ENCODE results near the gene NAT16. TPM values are rescaled to one million over a fixed set of nuclear protein-coding genes. Genes with fewer than 3 reads are reported as not detected.

NAT16 gene
- total and polyA plus RNA-seq, 2 of the 13 experiments (the other 11 are each of a cell fraction or from before 2014, with no cell fraction given), result 0.04 TPM; not detected in 1

GRCh38 chr7:101137651-101138212 is 42.4 kb downstream of the NAT16 start (continued):
- TF ChIP-seq, protein P1, sequence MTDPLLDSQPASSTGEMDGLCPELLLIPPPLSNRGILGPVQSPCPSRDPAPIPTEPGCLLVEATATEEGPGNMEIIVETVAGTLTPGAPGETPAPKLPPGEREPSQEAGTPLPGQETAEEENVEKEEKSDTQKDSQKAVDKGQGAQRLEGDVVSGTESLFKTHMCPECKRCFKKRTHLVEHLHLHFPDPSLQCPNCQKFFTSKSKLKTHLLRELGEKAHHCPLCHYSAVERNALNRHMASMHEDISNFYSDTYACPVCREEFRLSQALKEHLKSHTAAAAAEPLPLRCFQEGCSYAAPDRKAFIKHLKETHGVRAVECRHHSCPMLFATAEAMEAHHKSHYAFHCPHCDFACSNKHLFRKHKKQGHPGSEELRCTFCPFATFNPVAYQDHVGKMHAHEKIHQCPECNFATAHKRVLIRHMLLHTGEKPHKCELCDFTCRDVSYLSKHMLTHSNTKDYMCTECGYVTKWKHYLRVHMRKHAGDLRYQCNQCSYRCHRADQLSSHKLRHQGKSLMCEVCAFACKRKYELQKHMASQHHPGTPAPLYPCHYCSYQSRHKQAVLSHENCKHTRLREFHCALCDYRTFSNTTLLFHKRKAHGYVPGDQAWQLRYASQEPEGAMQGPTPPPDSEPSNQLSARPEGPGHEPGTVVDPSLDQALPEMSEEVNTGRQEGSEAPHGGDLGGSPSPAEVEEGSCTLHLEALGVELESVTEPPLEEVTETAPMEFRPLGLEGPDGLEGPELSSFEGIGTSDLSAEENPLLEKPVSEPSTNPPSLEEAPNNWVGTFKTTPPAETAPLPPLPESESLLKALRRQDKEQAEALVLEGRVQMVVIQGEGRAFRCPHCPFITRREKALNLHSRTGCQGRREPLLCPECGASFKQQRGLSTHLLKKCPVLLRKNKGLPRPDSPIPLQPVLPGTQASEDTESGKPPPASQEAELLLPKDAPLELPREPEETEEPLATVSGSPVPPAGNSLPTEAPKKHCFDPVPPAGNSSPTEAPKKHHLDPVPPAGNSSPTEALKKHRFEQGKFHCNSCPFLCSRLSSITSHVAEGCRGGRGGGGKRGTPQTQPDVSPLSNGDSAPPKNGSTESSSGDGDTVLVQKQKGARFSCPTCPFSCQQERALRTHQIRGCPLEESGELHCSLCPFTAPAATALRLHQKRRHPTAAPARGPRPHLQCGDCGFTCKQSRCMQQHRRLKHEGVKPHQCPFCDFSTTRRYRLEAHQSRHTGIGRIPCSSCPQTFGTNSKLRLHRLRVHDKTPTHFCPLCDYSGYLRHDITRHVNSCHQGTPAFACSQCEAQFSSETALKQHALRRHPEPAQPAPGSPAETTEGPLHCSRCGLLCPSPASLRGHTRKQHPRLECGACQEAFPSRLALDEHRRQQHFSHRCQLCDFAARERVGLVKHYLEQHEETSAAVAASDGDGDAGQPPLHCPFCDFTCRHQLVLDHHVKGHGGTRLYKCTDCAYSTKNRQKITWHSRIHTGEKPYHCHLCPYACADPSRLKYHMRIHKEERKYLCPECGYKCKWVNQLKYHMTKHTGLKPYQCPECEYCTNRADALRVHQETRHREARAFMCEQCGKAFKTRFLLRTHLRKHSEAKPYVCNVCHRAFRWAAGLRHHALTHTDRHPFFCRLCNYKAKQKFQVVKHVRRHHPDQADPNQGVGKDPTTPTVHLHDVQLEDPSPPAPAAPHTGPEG (CRISPR knock-in tag; IDR thresholded peaks at IDR 0.05), result no peak
- TF ChIP-seq AGO1 (IDR thresholded peaks at IDR 0.05; ENCODE audit: low read depth, low read length, poor library complexity, severe bottlenecking) (peak; percentile 35), ZNF205 (CRISPR knock-in tag; IDR thresholded peaks at IDR 0.05) (no peak), ZNF17 (CRISPR knock-in tag; IDR thresholded peaks at IDR 0.05) (0 out of 2 replicates have a peak, but pooled peaks have one; percentile 63), MTF2 (CRISPR knock-in tag; IDR thresholded peaks at IDR 0.05; ENCODE audit: borderline replicate concordance) (no peak), ZNF841 (CRISPR knock-in tag; IDR thresholded peaks at IDR 0.05; ENCODE audit: borderline replicate concordance) (no peak), GMEB1 (CRISPR knock-in tag; IDR thresholded peaks at IDR 0.05; ENCODE audit: borderline replicate concordance) (no peak), ZNF878 (CRISPR knock-in tag; IDR thresholded peaks at IDR 0.05) (peak; percentile 59; the same call in 1 of the 2 replicates), ATM (IDR thresholded peaks at IDR 0.05; ENCODE audit: borderline replicate concordance) (no peak), PRDM15 (CRISPR knock-in tag; IDR thresholded peaks at IDR 0.05) (no peak), BRD4 (CRISPR knock-in tag; IDR thresholded peaks at IDR 0.05) (no peak), MYC (CRISPR knock-in tag; IDR thresholded peaks at IDR 0.05; ENCODE audit: borderline replicate concordance) (no peak), PAF1 (CRISPR knock-in tag; IDR thresholded peaks at IDR 0.05) (peak; percentile 59; the same call in 1 of the 2 replicates), CCAR2 (optimal IDR thresholded peaks at IDR 0.05; ENCODE audit: low read depth, low read length) (no peak), SALL1 (CRISPR knock-in tag; IDR thresholded peaks at IDR 0.05) (peak; percentile 10; the same call in 1 of the 2 replicates), ZNF607 (CRISPR knock-in tag; IDR thresholded peaks at IDR 0.05; ENCODE audit: borderline replicate concordance) (peak; percentile 54; the same call in 1 of the 2 replicates), NR2C2 (CRISPR knock-in tag; IDR thresholded peaks at IDR 0.05; ENCODE audit: borderline replicate concordance) (no peak), HOXD1 (CRISPR knock-in tag; IDR thresholded peaks at IDR 0.05) (no peak)
